Hematopoietic multipotent progenitor cell treated with erythropoietin and hydrocortisone succinate and interleukin-3 and kit ligand, for 15 days (in vitro differentiated cells): ENCODE measurements around the gene PI16.

Experiments
- DNase-seq: peaks from one replicate; pipeline ENCODE4 v3.0.0-alpha.2; 2015; ENCODE audit warnings: low spot score

Gene PI16

GRCh38 chr6:36999751-37000125, 45.2 kb downstream of the PI16 start:
- DNase-seq: no peak

GRCh38 chr6:37004044-37004980, 49.8 kb downstream of the PI16 start:
- DNase-seq: no peak

DNA sequence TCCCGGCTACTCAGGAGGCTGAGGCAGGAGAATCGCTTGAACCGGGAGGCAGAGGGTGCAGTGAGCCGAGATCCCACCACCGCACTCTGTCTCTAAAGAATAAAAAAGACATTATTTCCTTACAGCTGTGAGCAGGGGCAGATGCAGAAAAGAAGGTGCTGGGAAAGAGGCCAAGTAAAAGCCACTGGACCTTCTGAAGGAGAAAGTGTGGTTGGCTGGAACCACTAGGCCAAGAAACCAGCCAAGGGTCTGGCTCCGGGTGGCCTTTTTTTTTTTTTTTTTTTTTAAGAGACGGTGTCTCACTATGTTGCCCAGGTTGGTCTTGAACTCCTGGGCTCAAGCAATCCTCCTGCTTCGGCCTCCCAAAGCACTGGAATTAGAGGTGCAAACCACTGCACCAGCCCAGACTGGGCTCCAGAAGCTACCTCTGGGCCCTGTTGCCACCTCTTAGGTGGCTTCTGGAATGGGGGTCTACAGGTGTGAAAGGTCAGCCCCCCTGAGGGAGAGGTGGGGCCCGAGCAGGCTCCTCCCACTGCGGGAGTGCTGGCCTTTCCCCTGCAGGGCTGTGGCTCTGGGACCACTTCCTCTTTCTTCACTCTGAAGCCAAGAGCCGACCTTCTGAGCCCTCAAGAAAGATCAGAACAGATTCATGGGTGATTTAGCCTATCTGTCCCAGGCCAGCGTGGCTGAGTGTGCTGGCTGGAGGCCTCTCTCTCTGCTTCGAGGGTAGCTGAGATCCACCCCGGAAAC, 50.7 kb downstream of the PI16 start, which contains the start of gene FGD2:
FGD2 (plus strand) TSS at position 595 of the 750 bp plus-strand sequence. CDS start 163 bp downstream, outside the sequence.
- no peak for DNase-seq

DNA sequence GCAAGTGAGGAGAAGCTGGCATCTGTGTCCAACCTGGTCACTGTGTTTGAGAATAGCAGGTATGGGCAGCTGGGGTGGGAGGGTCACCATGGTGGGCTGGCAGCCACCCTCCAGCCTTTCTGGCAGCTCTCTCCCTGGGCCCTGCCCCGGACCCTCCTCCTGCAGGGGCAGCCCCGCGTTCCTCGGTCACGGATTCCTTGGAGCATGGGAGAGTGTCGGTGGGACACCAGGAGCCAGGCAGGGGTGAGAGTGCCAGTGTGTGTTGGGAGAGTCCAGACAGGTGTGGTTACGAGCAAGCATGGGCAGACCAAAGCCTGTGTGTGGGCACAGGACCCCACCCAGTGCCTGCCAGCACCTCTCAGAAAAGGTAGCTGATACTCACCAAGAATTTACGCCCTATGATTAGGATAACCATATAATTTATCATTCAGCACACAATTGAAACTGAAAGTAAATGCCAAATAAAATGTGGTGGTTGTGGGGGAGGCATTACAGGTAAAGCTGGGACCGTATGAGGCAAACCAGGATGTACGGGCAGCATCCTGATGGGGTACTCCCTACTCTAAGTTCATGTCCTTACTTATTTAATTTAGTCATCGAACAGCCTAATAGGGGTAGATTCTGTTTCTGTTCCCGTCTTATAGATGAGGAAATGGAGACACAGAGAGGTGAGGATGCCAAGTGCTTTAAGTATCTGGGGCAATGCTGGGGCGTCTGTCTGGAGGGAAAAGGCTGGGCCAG, 51.5 kb downstream of the PI16 start:
- DNase-seq: no peak

DNA sequence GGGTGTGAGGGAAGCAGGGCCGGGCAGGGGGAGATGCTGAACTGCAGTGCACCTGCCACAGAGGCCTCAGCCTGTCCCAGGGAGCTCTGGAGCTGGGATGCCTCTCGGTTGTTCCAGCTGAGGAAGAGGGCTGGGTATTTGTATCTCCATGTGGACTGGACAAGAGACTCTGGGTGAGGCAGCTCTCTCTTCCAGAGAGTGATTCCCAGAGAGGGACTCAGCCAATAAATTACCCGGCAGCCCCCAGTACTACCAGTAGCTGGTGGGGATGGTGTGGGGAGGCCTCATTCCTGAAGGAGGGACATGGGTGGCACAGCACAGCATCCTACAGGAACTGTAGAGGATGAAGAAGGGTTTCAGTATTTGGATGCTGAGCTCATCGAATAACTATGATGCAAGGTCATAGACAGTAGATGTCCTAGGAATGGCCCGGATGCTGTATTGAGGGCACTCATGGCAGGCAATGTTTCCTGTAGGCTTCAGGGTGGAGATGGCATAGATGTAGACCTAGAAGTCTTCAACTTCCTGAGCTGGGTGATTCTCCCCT, 52.3 kb downstream of the PI16 start:
- no peak for DNase-seq

DNA sequence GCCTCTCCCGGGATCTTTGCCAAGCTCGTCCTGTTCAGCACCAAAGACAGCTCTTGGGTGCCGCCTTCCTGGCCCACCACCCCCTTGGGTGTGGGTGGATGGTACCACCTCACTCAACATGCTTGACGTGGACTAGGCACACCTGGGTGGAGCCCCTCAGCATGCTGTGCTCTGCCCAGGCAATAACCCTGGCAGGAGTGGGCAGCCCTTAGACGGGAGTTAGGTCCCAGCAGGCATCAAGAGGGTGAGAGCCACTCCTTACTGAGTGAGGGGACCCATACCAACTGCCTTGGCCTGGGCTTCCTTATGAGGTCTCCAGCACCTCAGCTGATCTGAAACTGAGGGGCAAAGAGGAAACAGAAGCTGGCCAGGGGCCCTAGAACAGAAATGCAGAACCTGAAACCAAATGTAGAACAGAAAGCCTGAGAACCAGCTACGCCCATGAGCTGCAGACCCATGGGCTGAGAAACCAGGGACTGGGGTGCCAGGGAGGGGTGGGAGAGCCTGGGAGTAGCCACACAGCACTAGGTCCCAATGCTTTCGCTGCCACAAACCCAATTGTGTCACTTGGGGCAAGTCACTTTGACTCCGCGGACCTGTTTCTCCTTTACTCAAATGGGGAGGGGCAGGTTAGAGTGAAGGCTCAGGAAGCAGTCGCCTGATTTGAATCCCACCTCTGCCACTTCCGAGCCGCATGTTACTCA, 53.0 kb downstream of the PI16 start:
- no peak for DNase-seq

GRCh38 chr6:37008484-37009465, 54.2 kb downstream of the PI16 start:
- DNase-seq: no peak

DNA sequence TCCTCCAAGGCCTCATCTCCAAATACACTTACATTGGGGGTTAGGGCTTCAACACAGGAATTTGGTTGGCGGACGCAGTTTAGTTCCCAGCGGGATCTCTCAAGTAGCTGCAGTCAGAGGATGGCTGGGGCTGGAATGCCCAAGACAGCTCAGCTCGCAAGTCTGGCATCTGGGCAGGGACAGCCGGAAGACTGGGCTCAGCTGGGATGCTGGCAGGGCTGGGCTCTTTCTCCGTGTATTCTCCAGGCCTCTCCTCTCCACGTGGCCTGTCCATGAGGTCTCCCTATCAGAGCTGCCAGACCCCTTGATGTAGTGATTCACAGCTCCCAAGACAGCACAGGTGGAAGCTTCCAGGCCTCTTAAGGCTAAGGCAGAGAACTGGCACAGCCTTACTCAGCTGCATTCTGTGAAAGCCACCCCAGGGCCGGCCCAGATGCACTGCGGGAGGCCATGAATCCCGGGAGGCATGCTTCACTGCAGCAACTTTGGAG, 55.9 kb downstream of the PI16 start:
- no peak for DNase-seq

- DNase-seq: no peak
These were observed 57.3 kb downstream of the PI16 start for GRCh38 chr6:37011656-37012378.

GRCh38 chr6:37013516-37014491, 59.3 kb downstream of the PI16 start:
- no peak for DNase-seq
